Liver (tissue), 9 donors: Measurements from ENCODE around the gene GRIK2. TPM values are rescaled to one million over a fixed set of nuclear protein-coding genes. Genes with fewer than 3 reads are reported as not detected.

Source experiments
- DNase-seq: peaks from one replicate; pipeline ENCODE4 v3.0.0-alpha.2; 2017; ENCODE audit warnings: low spot score
- H3K27ac ChIP-seq, 2 donors: one replicate each; pipeline ENCODE4 v1.7.0; 2013; ENCODE audit warnings: inconsistent platforms in 2 of 2, low read length in 2 of 2, control low read depth in 1 of 2, low read depth in 1 of 2, mild to moderate bottlenecking in 1 of 2
- H3K27me3 ChIP-seq, 4 donors: one replicate each; pipeline versions ENCODE4 v1.6.1 to v1.7.0; 2013; ENCODE audit warnings: low read length in 3 of 4, inconsistent platforms in 1 of 4, mild to moderate bottlenecking in 1 of 4, moderate library complexity in 1 of 4; ENCODE audit not compliant: control insufficient read depth in 4 of 4, insufficient read depth in 4 of 4
- H3K36me3 ChIP-seq, 4 donors: one replicate each; pipeline versions ENCODE4 v1.6.1 to v1.7.0; 2013; ENCODE audit warnings: low read length in 3 of 4, mild to moderate bottlenecking in 3 of 4, low read depth in 1 of 4, moderate library complexity in 1 of 4; ENCODE audit not compliant: control insufficient read depth in 4 of 4, insufficient read depth in 3 of 4
- H3K4me1 ChIP-seq, 4 donors: one replicate each; pipeline versions ENCODE4 v1.6.1 to v1.7.0; 2013; ENCODE audit warnings: low read length in 3 of 4, mild to moderate bottlenecking in 3 of 4, moderate library complexity in 1 of 4; ENCODE audit not compliant: control insufficient read depth in 4 of 4, insufficient read depth in 4 of 4
- H3K4me3 ChIP-seq, 3 donors: one replicate each; pipeline versions ENCODE4 v1.6.1 to v1.7.0; 2013; ENCODE audit warnings: low read length in 3 of 3, control low read depth in 1 of 3, low read depth in 1 of 3, mild to moderate bottlenecking in 1 of 3
- H3K9ac ChIP-seq, 2 donors: one replicate each; pipeline ENCODE4 v1.7.0; 2013; ENCODE audit warnings: low read length in 2 of 2, mild to moderate bottlenecking in 2 of 2, moderate library complexity in 2 of 2, control low read depth in 1 of 2, low read depth in 1 of 2
- H3K9me3 ChIP-seq, 4 donors: one replicate each; pipeline versions ENCODE4 v1.6.1 to v1.7.0; 2013; ENCODE audit warnings: low read length in 3 of 4; ENCODE audit not compliant: control insufficient read depth in 4 of 4
- EGR1 ChIP-seq, 2 donors: IDR thresholded peaks; 2 replicates each; pipeline ENCODE4 v1.6.1; 2016 to 2018; ENCODE audit warnings: antibody characterized with exemption in 2 of 2, low read depth in 2 of 2
- FOXA1 ChIP-seq: IDR thresholded peaks from 2 replicates; pipeline ENCODE4 v1.6.1; 2016; ENCODE audit warnings: antibody characterized with exemption
- GABPA ChIP-seq, 2 donors: IDR thresholded peaks in 1 of 2; conservative IDR thresholded peaks in 1 of 2; 2 replicates each; pipeline ENCODE4 v1.6.1; 2016; ENCODE audit warnings: antibody characterized with exemption in 2 of 2, mild to moderate bottlenecking in 1 of 2, moderate library complexity in 1 of 2
- HNF4A ChIP-seq, 2 donors: conservative IDR thresholded peaks; 2 replicates each; pipeline ENCODE4 v1.6.1; 2016; ENCODE audit warnings: antibody characterized with exemption in 2 of 2, mild to moderate bottlenecking in 2 of 2
- HNF4G ChIP-seq: IDR thresholded peaks from 2 replicates; pipeline ENCODE4 v1.6.1; 2016; ENCODE audit warnings: antibody characterized with exemption
- JUND ChIP-seq, 2 donors: IDR thresholded peaks; 2 replicates each; pipeline ENCODE4 v1.6.1; 2016; ENCODE audit warnings: antibody characterized with exemption in 2 of 2
- RXRA ChIP-seq, 2 donors: IDR thresholded peaks; 2 replicates each; pipeline ENCODE4 v1.6.1; 2017 to 2018; ENCODE audit warnings: antibody characterized with exemption in 2 of 2, mild to moderate bottlenecking in 1 of 2
- SP1 ChIP-seq: IDR thresholded peaks from 2 replicates; pipeline ENCODE4 v1.6.1; 2018; ENCODE audit warnings: antibody characterized with exemption, mild to moderate bottlenecking
- TAF1 ChIP-seq: conservative IDR thresholded peaks from 2 replicates; pipeline ENCODE4 v1.6.1; 2016; ENCODE audit warnings: antibody characterized with exemption, mild to moderate bottlenecking
- YY1 ChIP-seq: IDR thresholded peaks from 2 replicates; pipeline ENCODE4 v1.6.1; 2016; ENCODE audit warnings: antibody characterized with exemption, mild to moderate bottlenecking
- WGBS: extraction: QIAGEN DNeasy Blood & Tissue Kit; methylation state at CpG from one replicate; pipeline ENCODE4 v1.1.7; 2013; 5-methylcytosine and 5-hydroxymethylcytosine counted together
- polyA plus RNA-seq, 2 donors: library from polyadenylated mRNA; stranded (reverse) in 1 of 2; unstranded in 1 of 2; fragments of 200-250 nt in 1 of 2; fragments of >200 nt in 1 of 2; fragmentation: Nextera tagmentation in 1 of 2; extraction: Ambion mirVana in 1 of 2; gene quantifications; one replicate each; pipeline versions ENCODE4 v1.2.1 to v1.2.3, GENCODE V29; 2013 to 2015
- total RNA-seq, 2 donors: library from RNA; depleted of rRNA; stranded (reverse); fragments of >200 nt; gene quantifications; one replicate each; pipeline ENCODE4 v1.2.3, GENCODE V29; 2014
- TF ChIP-seq, protein P1 (sequence below): IDR thresholded peaks from 2 replicates; pipeline ENCODE4 v1.6.1; 2016; ENCODE audit warnings: antibody characterized with exemption
- TF ChIP-seq, protein P2 (sequence below): IDR thresholded peaks from 2 replicates; pipeline ENCODE4 v1.6.1; 2016; ENCODE audit warnings: antibody characterized with exemption, mild to moderate bottlenecking
- TF ChIP-seq, protein P3 (sequence below): IDR thresholded peaks from 2 replicates; pipeline ENCODE4 v1.6.1; 2016; ENCODE audit warnings: antibody characterized with exemption
- TF ChIP-seq, protein P4 (sequence below): IDR thresholded peaks from 2 replicates; pipeline ENCODE4 v1.6.1; 2016; ENCODE audit warnings: antibody characterized with exemption
- TF ChIP-seq, protein P5 (sequence below): fragments of 150-350 bp; IDR thresholded peaks from 2 replicates; pipeline ENCODE4 v1.5.1; 2017; ENCODE audit warnings: improper control_type of control experiment, low read depth, low read length; ENCODE audit not compliant: missing input control
- donor health status: healthy.
- donor health status: healthy.
- donor health status: healthy.
- donor health status: healthy.
- donor health status: healthy.

GRIK2 gene
- total and polyA plus RNA-seq, 4 donors, result 0.02 to 0.17 (median 0.05) TPM

DNA sequence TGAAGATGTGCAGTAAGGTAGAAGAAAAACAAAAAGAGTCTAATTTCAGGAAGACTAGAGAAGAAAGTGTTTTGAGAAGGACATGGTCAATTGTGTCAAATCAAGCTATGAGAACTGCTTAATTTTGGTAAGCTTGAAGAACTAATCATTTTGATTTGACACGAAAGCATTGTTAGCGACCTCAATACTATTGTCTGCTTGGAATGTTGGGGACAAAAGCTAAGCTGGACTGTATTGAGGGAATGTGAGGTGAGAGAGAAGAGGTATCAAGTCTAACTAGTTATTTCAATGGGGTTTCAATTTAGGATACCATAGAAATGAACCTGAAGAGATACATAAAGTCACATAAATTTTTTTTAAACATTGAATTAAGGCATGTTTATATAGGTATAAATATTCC is 309.8 kb downstream of the GRIK2 start:
- no peaks in the 10 kb centered on the region for H3K27me3 ChIP-seq
- no peak for TF ChIP-seq RXRA (IDR thresholded peaks at IDR 0.05)
- TF ChIP-seq JUND (IDR thresholded peaks at IDR 0.05), result no peak
- TF ChIP-seq HNF4G, result no peak
- TF ChIP-seq, protein P1, sequence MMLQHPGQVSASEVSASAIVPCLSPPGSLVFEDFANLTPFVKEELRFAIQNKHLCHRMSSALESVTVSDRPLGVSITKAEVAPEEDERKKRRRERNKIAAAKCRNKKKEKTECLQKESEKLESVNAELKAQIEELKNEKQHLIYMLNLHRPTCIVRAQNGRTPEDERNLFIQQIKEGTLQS, result no peak
- TF ChIP-seq HNF4A (conservative IDR thresholded peaks at IDR 0.05), result no peak
- TF ChIP-seq SP1, result no peak
- TF ChIP-seq EGR1 (IDR thresholded peaks at IDR 0.05; ENCODE audit: low read depth in 2 of 2), result no peak
- TF ChIP-seq, protein P2, sequence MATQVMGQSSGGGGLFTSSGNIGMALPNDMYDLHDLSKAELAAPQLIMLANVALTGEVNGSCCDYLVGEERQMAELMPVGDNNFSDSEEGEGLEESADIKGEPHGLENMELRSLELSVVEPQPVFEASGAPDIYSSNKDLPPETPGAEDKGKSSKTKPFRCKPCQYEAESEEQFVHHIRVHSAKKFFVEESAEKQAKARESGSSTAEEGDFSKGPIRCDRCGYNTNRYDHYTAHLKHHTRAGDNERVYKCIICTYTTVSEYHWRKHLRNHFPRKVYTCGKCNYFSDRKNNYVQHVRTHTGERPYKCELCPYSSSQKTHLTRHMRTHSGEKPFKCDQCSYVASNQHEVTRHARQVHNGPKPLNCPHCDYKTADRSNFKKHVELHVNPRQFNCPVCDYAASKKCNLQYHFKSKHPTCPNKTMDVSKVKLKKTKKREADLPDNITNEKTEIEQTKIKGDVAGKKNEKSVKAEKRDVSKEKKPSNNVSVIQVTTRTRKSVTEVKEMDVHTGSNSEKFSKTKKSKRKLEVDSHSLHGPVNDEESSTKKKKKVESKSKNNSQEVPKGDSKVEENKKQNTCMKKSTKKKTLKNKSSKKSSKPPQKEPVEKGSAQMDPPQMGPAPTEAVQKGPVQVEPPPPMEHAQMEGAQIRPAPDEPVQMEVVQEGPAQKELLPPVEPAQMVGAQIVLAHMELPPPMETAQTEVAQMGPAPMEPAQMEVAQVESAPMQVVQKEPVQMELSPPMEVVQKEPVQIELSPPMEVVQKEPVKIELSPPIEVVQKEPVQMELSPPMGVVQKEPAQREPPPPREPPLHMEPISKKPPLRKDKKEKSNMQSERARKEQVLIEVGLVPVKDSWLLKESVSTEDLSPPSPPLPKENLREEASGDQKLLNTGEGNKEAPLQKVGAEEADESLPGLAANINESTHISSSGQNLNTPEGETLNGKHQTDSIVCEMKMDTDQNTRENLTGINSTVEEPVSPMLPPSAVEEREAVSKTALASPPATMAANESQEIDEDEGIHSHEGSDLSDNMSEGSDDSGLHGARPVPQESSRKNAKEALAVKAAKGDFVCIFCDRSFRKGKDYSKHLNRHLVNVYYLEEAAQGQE, result no peak
- TF ChIP-seq, protein P3, sequence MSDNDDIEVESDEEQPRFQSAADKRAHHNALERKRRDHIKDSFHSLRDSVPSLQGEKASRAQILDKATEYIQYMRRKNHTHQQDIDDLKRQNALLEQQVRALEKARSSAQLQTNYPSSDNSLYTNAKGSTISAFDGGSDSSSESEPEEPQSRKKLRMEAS, result no peak
- no peak for TF ChIP-seq TAF1
- TF ChIP-seq, protein P4, sequence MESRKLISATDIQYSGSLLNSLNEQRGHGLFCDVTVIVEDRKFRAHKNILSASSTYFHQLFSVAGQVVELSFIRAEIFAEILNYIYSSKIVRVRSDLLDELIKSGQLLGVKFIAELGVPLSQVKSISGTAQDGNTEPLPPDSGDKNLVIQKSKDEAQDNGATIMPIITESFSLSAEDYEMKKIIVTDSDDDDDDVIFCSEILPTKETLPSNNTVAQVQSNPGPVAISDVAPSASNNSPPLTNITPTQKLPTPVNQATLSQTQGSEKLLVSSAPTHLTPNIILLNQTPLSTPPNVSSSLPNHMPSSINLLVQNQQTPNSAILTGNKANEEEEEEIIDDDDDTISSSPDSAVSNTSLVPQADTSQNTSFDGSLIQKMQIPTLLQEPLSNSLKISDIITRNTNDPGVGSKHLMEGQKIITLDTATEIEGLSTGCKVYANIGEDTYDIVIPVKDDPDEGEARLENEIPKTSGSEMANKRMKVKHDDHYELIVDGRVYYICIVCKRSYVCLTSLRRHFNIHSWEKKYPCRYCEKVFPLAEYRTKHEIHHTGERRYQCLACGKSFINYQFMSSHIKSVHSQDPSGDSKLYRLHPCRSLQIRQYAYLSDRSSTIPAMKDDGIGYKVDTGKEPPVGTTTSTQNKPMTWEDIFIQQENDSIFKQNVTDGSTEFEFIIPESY, result no peak
- TF ChIP-seq FOXA1, result no peak
- TF ChIP-seq, protein P5, sequence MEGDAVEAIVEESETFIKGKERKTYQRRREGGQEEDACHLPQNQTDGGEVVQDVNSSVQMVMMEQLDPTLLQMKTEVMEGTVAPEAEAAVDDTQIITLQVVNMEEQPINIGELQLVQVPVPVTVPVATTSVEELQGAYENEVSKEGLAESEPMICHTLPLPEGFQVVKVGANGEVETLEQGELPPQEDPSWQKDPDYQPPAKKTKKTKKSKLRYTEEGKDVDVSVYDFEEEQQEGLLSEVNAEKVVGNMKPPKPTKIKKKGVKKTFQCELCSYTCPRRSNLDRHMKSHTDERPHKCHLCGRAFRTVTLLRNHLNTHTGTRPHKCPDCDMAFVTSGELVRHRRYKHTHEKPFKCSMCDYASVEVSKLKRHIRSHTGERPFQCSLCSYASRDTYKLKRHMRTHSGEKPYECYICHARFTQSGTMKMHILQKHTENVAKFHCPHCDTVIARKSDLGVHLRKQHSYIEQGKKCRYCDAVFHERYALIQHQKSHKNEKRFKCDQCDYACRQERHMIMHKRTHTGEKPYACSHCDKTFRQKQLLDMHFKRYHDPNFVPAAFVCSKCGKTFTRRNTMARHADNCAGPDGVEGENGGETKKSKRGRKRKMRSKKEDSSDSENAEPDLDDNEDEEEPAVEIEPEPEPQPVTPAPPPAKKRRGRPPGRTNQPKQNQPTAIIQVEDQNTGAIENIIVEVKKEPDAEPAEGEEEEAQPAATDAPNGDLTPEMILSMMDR, result no peak
- H3K9me3 ChIP-seq, result no peaks in the 10 kb centered on the region
- no peak overlapping the region for H3K27ac ChIP-seq
- DNase-seq, result no peak
- no peaks in the 10 kb centered on the region for H3K36me3 ChIP-seq
- no peak overlapping the region for H3K4me3 ChIP-seq
- no peak overlapping the region for H3K9ac ChIP-seq
- H3K4me1 ChIP-seq, result no peaks in the 10 kb centered on the region
- WGBS, result 86% methylated on average over 2 of the region's 2 CpGs

DNA sequence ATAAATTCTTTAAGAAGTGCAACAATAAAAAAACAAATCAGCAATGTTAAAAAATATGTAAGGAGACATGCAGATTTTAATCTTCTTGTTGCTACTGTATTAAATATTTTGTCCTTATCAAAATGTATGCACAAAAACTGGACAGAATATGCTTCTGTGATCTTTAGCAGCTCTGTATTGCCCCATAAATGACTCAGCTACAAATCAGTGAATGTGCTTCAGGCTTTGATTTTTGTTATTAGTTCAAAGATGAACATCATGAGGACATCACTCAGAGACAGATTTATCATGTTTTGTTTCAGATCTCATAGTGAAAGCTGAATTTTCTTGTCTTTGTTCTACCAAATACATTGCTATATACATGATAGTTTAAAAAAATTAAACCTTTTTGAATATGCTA is 312.4 kb downstream of the GRIK2 start:
- H3K27ac ChIP-seq, result no peak overlapping the region
- no peak for DNase-seq
- no peak overlapping the region for H3K4me3 ChIP-seq
- no peak overlapping the region for H3K9ac ChIP-seq
- TF ChIP-seq, protein P2, result no peak
- no peak for TF ChIP-seq GABPA (IDR thresholded peaks at IDR 0.05 in 1 of 2, conservative IDR thresholded peaks at IDR 0.05 in 1 of 2)
- no peak for TF ChIP-seq YY1
- no peak for TF ChIP-seq JUND (IDR thresholded peaks at IDR 0.05)
- no peaks in the 10 kb centered on the region for H3K36me3 ChIP-seq
- H3K9me3 ChIP-seq, result no peaks in the 10 kb centered on the region
- H3K27me3 ChIP-seq, result no peaks in the 10 kb centered on the region
- H3K4me1 ChIP-seq, result no peaks in the 10 kb centered on the region
